Left colon (tissue), 2 donors: ENCODE results near the gene NFRKB. TPM values are rescaled to one million over a fixed set of nuclear protein-coding genes. Genes with fewer than 3 reads are reported as not detected.
"Not testable (repeated sequence)": the region's sequence is repeated elsewhere in the genome, so short reads cannot be mapped to it uniquely, and the experiment has no call there.

ENCODE experiments used
- ATAC-seq: fragments of 200-7000 bp; cut with Tn5 transposase; one replicate; pipeline ENCODE4 v1.9.1; 2020; ENCODE audit warnings: mild to moderate bottlenecking, moderate library complexity
- DNase-seq, 2 donors: peaks; one replicate each; pipeline ENCODE4 v3.0.0-alpha.2; 2020
- intact Hi-C, 2 donors: fragments of 100-400 bp; cut with DNase I in 1 of 2; cut with micrococcal nuclease in 1 of 2; formaldehyde crosslinking; loops; one replicate each; pipeline versions ENCODE4 v1.11.2 to v1.14.0; 2022; cut with DNase I, micrococcal nuclease
- total RNA-seq, 2 donors: library from RNA; stranded (reverse); fragmentation: NEBNext Ultra II Directional; extraction: Animal tissue kit (Norgen Biotek cat#: 25700); gene quantifications; one replicate each; pipeline ENCODE4 v1.2.1, GENCODE V29; 2021
- donor health status: DM: no; HTN: no; CAD: no.
- donor health status: DM: yes; HTN: yes; CAD: no.

The NFRKB gene
- total RNA-seq, 2 donors from 2014 or later: 19.0 to 19.7 TPM

- DNase-seq: no peak
- ATAC-seq: no peak
- intact Hi-C loops: no loop called here
These were observed 15.0 kb upstream of the NFRKB start for GRCh38 chr11:129910360-129910759.

GRCh38 chr11:129905402-129905801, 10.0 kb upstream of the NFRKB start:
- no peak for ATAC-seq
- intact Hi-C loops: no loop called here
- no peak for DNase-seq

- intact Hi-C loops: no loop called here
- ATAC-seq (no peak), DNase-seq (peak in 1 of 2 donors; percentile 26)
These were observed 684 bp upstream of the NFRKB start for GRCh38 chr11:129896062-129896461.

- DNase-seq (no peak), ATAC-seq (peak; percentile 41)
- intact Hi-C loops: no loop called here
These were observed 876 bp downstream of the NFRKB start for GRCh38 chr11:129894278-129895125.

GRCh38 chr11:129888451-129888850, 6.9 kb downstream of the NFRKB start:
- no peak for DNase-seq
- intact Hi-C loops: no loop called here
- ATAC-seq: no peak

GRCh38 chr11:129885381-129885780, 10.0 kb downstream of the NFRKB start:
- ATAC-seq: no peak
- no peak for DNase-seq
- intact Hi-C loops: no loop called here

GRCh38 chr11:129884581-129884980, 10.8 kb downstream of the NFRKB start:
- DNase-seq (no peak), ATAC-seq (no peak)
- intact Hi-C loops: no loop called here

GRCh38 chr11:129881570-129882170, 13.7 kb downstream of the NFRKB start:
- ATAC-seq (peak; percentile 76), DNase-seq (peak in 1 of 2 donors; percentile 46)
- intact Hi-C loops: no loop called here

- intact Hi-C loops: no loop called here
- DNase-seq (no peak), ATAC-seq (no peak)
These were observed 15.1 kb downstream of the NFRKB start for GRCh38 chr11:129880311-129880710.

GRCh38 chr11:129871914-129872313, 23.5 kb downstream of the NFRKB start:
- DNase-seq (no peak), ATAC-seq (no peak)
- intact Hi-C loops: no loop called here

- ATAC-seq, DNase-seq, intact Hi-C loops: not testable (repeated sequence)
These were observed 26.8 kb downstream of the NFRKB start for GRCh38 chr11:129868626-129869025.

GRCh38 chr11:129866311-129866710, 29.1 kb downstream of the NFRKB start:
- DNase-seq: no peak
- peak; percentile 16 for ATAC-seq
- intact Hi-C loops: no loop called here

GRCh38 chr11:129865701-129866100, 29.7 kb downstream of the NFRKB start:
- intact Hi-C loops: no loop called here
- peak; percentile 1 for ATAC-seq

GRCh38 chr11:129864811-129865210, 30.6 kb downstream of the NFRKB start:
- peak; percentile 1 for ATAC-seq
- intact Hi-C loops: no loop called here
- DNase-seq: no peak

More at GRCh38 chr11:129865701-129866100, 29.7 kb downstream of the NFRKB start:
- DNase-seq: no peak

GRCh38 chr11:129861702-129862522, 33.5 kb downstream of the NFRKB start:
- intact Hi-C loops: no loop called here
- DNase-seq (peak; percentile 50 to 54), ATAC-seq (peak; percentile 68)

GRCh38 chr11:129856036-129856435, 39.3 kb downstream of the NFRKB start:
- ATAC-seq: no peak
- intact Hi-C loops: no loop called here
- DNase-seq: no peak

- intact Hi-C loops: no loop called here
- DNase-seq: no peak
- ATAC-seq: no peak
These were observed 40.3 kb downstream of the NFRKB start for GRCh38 chr11:129855086-129855485.

- intact Hi-C loops: no loop called here
- peak; percentile 8 for ATAC-seq
- DNase-seq: no peak
These were observed 41.1 kb downstream of the NFRKB start for GRCh38 chr11:129854232-129854805.
